Panc1 (cell line): ENCODE data around the gene FAM83F.

Experiments
- POLR2AphosphoS5 ChIP-seq: IDR thresholded peaks from 2 replicates; pipeline ENCODE4 v1.6.1; 2012; ENCODE audit warnings: mild to moderate bottlenecking, low read depth, low read length, moderate library complexity
- SIN3A ChIP-seq: IDR thresholded peaks from 2 replicates; pipeline ENCODE4 v1.6.1; 2012; ENCODE audit warnings: low read depth, mild to moderate bottlenecking, low read length, moderate library complexity, borderline replicate concordance; ENCODE audit not compliant: insufficient read depth
- TCF7L2 ChIP-seq: IDR thresholded peaks from 2 replicates; pipeline ENCODE4 v1.6.1; 2011; ENCODE audit warnings: mild to moderate bottlenecking, low read depth, low read length, inconsistent platforms
- TF ChIP-seq, protein P1 (sequence below): fragments of 450-650 bp; IDR thresholded peaks from 2 replicates; pipeline ENCODE4 v1.5.1; 2017; ENCODE audit warnings: mild to moderate bottlenecking
- TF ChIP-seq, protein P2 (sequence below), 2 experiments: IDR thresholded peaks; 2 replicates each; pipeline ENCODE4 v1.6.1; 2011 to 2012; ENCODE audit warnings: low read depth in 2 of 2, control low read depth in 1 of 2, low read length in 1 of 2, mild to moderate bottlenecking in 1 of 2, moderate library complexity in 1 of 2; ENCODE audit not compliant: insufficient read depth in 1 of 2

DNA sequence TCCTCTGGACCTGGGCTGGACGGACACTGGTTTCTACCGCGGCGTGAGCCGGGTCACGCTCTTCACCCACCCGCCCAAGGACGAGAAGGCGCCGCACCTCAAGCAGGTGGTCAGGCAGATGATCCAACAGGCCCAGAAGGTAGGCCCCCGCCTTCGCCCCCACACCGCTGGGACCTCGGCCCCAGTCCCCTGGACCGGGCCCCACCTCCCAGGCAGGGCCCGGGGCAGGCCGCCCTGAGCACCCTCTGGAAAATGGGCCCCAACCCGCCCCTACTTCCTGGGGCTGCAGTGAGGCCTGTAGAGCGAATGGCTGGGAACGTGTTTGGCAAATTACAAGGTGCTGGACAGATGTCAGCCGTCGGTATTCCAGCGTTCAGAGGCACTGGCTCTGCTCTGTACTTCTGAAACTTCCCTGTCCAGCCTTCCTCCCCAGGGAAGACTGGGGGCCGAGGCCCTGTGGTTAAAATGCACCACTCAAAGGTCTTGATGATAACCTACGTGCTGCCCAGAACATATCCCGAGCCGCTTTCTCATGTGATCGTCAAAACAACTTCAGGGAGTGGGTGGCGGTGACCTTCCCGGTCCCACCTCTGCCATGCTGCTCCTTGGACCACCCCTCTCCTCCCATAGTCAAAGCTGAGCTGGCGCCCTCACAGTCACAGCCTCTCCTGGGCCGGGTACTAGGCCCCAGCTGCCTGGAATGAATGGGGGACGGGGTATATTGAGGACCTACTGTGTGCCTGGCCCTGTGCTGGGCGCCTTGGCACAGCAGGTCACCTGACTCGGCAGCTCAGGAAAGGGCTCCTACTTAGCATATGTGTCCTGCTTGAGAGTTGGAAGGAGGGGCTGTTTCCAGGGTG lies 869 bp downstream of the FAM83F start:
- TF ChIP-seq, protein P1, sequence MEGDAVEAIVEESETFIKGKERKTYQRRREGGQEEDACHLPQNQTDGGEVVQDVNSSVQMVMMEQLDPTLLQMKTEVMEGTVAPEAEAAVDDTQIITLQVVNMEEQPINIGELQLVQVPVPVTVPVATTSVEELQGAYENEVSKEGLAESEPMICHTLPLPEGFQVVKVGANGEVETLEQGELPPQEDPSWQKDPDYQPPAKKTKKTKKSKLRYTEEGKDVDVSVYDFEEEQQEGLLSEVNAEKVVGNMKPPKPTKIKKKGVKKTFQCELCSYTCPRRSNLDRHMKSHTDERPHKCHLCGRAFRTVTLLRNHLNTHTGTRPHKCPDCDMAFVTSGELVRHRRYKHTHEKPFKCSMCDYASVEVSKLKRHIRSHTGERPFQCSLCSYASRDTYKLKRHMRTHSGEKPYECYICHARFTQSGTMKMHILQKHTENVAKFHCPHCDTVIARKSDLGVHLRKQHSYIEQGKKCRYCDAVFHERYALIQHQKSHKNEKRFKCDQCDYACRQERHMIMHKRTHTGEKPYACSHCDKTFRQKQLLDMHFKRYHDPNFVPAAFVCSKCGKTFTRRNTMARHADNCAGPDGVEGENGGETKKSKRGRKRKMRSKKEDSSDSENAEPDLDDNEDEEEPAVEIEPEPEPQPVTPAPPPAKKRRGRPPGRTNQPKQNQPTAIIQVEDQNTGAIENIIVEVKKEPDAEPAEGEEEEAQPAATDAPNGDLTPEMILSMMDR: no peak
- no peak for TF ChIP-seq POLR2AphosphoS5
- TF ChIP-seq, protein P2, sequence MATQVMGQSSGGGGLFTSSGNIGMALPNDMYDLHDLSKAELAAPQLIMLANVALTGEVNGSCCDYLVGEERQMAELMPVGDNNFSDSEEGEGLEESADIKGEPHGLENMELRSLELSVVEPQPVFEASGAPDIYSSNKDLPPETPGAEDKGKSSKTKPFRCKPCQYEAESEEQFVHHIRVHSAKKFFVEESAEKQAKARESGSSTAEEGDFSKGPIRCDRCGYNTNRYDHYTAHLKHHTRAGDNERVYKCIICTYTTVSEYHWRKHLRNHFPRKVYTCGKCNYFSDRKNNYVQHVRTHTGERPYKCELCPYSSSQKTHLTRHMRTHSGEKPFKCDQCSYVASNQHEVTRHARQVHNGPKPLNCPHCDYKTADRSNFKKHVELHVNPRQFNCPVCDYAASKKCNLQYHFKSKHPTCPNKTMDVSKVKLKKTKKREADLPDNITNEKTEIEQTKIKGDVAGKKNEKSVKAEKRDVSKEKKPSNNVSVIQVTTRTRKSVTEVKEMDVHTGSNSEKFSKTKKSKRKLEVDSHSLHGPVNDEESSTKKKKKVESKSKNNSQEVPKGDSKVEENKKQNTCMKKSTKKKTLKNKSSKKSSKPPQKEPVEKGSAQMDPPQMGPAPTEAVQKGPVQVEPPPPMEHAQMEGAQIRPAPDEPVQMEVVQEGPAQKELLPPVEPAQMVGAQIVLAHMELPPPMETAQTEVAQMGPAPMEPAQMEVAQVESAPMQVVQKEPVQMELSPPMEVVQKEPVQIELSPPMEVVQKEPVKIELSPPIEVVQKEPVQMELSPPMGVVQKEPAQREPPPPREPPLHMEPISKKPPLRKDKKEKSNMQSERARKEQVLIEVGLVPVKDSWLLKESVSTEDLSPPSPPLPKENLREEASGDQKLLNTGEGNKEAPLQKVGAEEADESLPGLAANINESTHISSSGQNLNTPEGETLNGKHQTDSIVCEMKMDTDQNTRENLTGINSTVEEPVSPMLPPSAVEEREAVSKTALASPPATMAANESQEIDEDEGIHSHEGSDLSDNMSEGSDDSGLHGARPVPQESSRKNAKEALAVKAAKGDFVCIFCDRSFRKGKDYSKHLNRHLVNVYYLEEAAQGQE (IDR thresholded peaks at IDR 0.05; ENCODE audit: insufficient read depth in 1 of 2, low read depth in 2 of 2, low read length in 1 of 2): no peak
- no peak for TF ChIP-seq TCF7L2
- no peak for TF ChIP-seq SIN3A
